CD4-positive, alpha-beta T cell treated with Interferon gamma for 1 hour (primary cell): ENCODE data around the gene RPS10.
"Not testable (repeated sequence)": the region's sequence is repeated elsewhere in the genome, so short reads cannot be mapped to it uniquely, and the experiment has no call there.

Experiments
- DNase-seq: peaks from one replicate; pipeline ENCODE4 v3.0.0-alpha.2; 2020

RPS10 gene

DNA sequence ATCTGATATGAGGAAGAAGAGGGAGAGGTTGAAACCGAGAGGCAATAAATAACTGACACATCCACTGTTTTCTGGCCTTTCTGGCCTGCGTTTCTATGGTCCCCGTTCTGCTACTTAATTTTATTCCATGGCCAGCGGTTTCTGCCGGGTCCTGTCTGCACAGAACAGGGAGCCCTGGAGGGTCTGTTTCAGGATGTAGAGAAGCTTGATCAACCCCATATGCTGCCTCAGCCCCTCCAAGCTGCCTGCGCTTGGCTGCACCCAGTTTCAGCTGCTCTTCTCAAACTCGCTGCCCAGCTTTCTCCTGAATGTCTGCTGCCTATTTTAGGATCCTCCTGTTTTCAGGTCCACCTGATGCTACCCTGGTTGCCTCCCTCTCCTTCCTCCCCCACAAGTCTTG is 21.5 kb upstream of the RPS10 start:
- DNase-seq: no peak

DNA sequence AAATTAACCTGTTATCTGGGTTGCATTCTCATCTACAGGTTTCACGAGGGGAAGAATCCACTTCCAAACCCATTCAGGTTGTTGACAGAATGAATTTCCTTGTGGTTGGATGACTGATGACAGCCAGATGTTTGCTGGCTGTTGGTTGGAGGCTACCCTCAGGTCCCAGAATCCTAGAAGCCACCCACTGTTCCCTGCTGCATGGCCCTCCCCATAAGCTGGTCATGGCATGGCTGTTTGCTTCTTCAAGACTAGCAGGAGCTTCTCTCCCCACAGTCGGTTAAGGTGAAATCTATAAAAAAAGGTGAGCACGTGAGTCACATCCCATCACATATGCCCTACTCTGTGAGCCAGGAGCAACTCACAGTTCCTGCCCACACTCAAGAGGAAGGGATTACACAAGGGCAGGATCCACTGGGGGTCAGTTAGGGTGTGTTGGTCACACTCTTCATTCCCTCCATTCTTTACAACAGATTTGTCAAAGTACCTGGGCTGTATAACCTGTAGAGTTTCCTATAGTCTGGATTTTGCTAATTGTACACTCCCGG is 19.5 kb upstream of the RPS10 start:
- DNase-seq: no peak

DNA sequence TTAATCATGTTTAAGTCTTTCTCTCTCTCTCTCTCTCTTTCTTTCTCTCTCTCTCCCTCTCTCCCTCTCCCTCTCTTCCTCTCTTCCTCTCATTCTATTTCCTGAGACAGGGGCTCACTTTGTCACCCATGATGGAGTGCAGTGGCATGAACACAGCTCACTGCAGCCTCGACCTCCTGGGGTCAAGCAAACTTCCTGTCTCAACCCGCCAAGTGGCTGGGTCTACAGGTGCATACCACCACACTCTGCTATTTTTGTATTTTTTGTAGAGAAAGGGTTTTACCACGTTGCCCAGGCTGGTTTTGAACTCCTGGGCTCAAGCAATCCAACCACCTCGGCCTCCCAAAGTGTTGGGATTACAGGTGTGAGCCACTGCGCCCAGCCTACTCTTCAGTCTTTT is 15.7 kb upstream of the RPS10 start:
- DNase-seq: no peak

DNA sequence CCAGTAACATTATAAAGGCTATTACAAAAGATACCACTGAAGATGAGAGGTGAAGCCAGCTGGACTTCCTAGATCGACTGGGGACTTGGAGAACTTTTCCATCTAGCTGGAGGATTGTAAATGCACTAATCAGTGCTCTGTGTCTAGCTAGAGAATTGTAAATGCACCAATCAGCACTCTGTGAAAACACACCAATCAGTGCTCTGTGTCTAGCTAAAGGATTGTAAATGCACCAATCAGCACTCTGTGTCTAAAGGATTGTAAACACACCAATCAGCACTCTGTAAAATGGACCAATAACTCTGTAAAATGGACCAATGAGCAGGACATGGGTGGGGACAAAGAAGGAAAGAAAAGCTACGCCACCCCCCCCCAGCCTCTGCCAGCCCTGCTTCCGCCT is 13.6 kb upstream of the RPS10 start:
- DNase-seq: no peak

DNA sequence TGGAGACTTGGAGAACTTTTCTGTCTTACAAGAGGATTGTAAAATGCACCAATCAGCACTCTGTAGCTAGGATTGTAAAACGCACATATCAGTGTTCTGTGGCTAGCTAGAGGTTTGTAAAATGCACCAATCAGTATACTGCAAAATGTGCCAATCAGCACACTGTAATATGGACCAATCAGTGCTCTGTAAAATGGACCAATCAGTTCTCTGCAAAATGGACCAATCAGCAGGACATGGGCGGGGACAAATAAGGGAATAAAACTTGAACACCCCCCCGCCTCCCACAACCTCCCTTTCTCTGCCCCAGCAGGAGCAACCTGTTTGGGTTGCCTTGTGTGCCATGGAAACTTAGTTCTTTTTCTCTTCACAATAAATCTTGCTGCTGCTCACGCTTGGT is 12.8 kb upstream of the RPS10 start:
- DNase-seq: no peak

DNA sequence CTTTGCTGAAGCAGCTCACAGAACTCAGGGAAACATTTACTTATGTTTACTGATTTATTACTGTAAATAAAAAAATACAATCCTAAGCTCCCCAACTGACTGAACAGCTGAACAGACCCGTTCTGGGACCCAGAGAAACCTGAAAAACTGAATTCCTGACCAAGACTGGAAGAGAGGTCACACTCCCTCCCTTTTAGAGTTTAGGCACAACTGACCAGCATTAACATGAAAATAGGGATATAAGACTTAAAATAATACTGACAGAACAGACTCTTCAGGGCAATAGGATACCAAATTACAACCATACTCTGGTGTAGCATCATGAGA is 11.7 kb upstream of the RPS10 start:
- no peak for DNase-seq

DNA sequence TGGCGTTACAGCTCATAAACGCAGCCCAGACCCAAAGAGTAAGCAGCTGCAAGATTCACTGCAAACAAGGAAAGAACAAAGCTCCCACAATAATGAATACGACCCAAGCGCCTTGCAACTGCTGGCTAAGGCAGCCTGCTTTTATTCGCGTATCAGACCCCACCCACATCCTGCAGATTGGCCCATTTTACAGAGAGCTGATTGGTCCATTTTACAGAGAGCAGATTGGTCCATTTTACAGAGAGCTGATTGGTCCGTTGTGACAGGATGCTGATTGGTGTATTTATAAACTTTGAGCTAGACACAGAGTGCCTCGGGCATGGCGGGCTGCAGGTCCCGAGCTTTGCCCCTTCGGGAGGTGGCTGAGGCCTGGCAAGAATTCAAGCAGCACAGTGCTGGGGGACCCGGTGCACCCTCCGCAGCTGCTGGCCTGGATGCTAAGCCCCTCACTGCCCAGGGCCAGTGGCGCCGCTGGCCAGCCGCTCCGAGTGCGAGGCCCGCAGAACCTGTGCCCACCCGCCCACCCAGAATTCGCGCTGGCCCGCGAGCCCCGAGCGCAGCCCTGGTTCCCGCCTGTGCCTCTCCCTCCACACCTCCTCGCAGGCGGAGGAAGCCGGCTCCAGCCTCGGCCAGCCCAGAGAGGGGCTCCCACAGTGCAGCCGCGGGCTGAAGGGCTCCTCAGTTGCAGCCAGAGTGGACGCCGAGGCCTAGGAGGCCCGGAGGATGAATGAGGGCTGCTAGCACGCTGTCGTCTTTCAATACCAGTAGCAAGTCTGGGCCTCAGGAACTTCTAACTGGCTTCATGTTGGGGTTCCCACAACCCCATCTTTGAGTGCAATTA is 11.2 kb upstream of the RPS10 start:
- DNase-seq: no peak

DNA sequence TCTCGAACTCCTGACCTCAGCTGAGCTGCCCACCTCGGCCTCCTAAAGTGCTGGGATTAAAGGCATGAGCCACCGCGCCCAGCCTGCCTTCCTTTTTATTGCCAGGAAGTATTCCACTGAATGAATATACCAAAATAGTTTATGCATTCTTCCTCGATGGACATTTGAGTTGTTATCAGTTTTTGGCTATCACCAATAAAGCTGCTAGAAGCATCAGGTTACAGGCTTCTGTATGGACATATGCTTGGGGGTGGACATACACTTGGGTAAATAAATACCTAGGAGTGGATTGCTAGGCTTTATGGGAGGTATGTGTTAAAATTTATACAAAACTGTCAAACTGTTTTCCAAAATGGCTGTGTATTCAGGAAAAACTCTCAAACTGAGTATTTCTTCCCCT is 10.0 kb upstream of the RPS10 start:
- no peak for DNase-seq

DNA sequence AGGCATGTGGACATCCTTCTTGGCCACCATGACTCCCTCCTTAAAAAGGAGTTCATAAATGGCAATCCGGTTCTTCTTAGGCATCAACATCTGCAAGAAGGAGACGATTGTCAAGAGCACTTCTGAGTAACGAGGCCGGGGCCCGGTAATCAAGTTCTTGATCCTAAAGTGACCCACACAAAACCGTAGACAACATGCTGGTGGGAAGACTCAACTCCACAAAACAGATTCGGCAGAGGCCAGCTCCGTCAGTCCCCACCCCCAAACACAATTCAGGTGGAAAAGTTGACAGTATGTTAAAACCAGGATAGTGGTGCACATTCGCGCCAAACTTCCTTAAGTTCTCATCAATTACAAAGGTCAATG is 754 bp downstream of the RPS10 start:
- no peak for DNase-seq

DNA sequence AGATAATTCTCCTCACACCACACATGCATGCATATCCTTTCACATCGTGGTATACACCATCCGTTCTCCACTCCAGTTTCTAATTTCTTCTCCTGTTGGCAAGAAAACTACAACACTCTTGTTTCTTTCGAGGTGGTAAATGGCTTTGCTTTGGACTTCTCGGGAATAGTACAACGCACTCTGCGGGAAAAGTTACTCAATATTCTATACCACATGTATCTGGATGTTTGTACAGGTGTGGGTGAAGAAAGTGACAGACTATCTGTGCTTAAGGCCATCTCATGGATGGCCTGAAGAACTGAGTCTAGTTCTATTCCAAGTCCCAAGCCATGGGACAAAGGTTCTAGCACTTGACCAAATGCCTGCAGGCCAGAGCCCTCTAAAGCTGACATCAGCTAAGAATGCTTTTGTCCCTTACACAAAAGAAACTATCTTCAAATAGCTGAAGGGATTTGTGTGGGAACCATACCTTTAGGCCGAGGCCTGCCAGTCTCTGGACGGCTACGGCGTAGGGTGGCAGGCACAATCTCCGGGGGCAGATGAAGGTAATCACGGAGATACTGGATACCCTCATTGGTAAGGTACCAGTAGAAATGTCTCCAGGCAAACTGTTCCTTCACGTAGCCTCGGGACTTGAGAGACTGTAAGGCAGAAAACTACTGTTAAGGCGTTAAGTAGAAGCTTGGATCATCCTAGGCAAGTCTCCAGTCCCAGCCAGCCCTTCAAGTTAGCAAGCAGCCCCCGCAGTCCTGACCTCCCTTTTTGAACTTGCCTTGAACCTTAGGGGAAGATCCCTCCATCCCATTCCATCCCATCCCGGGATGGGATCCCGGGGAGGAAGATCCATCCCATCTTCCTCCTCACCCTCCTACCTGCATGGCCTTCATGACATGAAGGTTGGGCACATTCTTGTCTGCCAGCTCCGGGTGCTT is 1.4 kb downstream of the RPS10 start:
- no peak for DNase-seq

DNA sequence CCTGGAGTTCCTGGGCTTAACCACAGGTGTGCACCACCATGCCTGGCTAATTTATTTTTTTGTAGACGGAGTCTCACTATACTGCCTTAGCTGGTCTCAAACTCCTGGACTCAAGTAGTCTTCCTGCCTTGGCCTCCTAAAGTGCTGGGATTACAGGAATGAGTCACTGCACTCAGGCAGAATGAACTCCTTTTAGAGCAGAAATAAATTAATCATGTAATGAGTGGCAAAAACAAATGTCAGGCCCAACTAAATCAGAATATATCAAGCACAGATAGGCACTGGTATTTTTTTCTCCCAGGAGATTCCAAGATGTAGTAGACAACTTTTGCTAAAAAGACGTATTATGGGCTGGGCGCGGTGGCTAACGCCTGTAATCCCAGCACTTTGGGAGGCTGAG is 2.6 kb downstream of the RPS10 start:
- DNase-seq: no peak

DNA sequence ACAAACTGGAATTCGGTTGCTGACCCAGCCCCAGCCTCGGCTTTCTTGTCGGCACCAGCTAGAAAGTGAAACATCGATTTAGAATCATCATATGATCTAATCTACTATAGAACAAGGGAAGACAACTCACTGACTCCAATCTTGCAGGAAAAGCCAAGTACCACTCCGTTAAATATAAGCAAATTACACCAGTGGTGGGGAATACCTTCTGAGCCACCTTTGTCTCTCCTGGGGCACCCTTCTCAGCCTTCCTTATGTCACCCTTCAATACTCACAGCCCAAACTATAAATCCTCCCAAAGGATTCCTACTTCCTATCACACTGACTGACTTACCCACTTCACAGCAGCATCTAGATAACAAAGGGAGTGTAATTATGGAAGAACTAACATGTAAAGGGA is 7.5 kb downstream of the RPS10 start:
- DNase-seq: no peak

DNA sequence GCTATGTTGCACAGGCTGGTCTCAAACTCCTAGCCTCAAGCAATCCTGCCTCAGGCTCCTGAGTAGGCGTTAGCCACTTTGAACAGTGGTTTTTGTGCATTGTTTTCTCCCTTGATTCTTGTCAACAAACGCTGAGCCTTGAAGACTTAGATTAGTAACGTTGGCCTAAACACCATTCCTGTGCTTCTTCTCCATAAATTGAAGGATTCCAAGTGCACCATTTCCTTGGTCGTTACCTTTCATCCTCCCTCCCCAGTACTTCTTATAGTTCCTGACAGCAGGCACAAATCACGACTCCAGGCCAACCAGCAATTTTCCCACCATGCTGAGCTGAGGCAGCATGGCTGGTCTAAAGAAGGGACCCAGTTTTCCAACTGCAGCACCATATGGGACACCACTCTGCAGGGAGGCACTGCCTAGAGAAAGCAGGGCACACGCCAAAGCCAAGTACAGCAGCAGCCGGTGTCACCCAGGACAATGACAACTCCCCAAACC is 8.9 kb downstream of the RPS10 start:
- DNase-seq: no peak

DNA sequence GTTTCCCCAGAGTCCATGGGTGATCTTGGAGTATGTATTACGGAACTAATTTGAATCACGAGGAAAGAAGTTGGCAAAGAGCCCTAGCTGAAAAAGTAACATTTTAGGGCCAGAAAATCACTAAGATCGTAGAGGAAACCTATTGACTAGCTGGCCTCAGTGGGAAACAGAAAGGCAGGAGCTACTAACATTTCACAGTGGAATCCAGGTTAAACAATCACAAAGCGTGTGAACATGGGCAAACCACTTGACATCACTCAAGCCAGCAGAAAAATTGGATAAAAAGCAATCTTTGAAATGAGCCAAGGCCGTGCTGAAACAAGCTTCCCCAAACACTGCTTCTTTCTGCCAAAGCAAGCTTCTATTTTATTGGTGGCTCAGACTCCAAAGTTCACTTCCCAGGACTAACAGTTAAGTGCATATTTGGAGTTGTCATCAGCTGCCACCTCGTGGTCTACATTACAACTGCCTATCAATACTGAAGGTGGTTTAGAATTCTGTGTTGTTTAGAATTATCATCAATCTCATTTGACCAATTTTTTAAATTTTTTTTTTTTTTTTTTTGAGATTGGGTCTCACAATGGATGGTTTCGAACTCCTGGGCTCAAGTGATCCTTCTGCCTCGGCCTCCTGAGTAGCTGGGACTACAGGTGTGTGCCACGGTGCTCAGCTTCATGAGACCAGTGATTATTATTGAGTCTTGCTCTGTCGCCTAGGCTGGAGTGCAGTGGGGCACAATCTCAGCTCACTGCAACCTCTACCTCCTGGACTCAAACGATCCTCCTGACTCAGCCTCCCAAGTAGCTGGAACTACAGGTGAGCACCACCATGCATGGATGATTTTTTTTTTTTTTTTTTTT is 10.6 kb downstream of the RPS10 start:
- DNase-seq: peak; percentile 52

DNA sequence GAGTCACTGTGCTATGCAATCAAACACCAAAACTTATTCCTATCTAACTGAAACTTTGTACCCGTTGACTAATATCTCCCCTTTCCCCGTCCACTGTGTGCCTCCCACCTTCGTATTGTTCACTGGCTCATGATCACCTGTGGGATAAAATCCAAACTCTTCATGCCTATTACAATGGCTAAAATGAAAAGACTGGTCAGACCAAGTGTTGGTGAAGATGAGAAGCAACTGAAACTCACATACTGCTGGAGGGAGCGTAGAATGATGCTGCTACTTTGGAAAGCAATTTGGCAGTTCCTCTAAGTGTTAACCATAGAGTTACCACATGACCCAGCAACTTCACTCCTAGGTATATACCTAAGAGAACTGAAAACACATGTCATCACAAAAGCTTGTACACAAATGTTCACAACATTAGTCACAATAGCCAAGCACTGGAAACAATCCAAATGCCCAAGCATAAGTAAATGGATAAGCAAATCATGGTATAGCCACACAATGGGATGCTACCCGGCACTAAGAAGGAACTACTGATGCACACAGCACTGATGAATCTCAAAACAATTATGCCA is 13.1 kb downstream of the RPS10 start:
- no peak for DNase-seq

DNA sequence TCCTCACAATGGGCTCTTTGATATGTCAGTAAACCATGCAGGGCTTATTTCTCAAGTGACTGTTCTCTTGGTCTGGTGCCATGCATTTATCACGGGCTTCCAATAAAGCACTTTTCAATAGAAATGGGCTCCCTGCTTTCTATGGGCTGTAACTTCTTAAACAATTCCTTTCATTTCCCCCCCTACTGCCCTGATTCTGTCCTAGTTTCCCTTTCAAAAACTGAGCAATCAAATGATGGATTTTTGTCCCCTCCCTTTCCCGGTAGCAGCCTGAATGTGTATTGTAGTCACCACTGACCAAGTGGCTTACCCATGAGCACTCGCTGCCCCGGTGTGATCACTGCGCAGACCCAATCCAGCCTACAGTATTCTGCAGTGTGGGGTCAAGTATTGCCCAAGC is 13.9 kb downstream of the RPS10 start:
- no peak for DNase-seq

DNA sequence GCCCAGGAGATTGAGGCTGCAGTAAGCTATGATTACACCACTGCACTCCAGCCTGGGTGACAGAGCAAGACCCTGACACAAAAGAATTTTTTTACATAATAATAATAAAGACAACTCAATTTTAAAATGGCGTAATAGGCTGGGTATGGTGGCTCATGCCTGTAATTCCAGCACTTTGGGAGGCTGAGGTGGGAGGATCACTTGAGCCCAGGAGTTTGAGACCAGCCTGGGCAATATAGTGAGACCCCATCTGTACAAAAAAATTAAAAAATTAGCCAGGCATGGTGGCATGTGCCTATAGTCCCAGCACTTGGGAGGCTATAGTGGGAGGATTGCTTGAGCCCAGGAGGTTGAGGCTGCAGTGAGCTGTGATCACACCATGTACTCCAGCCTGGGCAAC is 18.0 kb downstream of the RPS10 start:
- DNase-seq: not testable (repeated sequence)

DNA sequence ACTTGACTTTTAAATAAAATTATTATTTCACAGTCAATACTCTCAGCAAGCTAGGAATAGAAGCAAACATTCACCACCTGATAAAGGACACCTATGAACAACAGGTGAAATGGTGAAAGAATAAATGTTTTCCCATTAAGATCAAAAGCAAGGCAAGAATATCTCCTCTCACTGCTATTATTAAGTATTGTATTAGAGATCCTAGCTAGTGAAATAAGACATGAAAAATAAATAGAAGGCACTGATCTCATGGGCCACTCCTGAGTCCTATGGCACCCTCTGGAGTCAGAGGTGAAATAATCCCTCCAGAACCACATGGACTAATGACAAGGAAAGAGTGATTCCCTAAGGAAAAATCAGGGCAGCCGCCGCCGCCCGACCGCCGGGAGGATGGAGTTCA is 29.4 kb downstream of the RPS10 start:
- no peak for DNase-seq

DNA sequence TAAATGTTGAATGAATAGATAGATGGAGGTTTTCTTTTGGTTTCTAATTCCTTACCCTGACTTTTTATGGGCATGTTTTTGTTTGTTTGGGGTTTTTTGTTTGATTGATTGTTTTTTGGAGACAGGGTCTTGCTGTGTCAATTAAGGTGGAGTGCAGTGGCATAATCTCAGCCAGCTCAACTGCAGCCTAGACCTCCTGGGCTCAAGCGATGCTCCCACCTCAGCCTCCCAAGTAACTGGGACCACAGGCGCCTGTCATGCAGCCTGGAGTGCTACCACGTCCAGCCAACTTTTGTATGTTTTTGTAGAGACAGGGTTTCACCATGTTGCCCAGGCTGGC is 31.9 kb downstream of the RPS10 start:
- DNase-seq: no peak

DNA sequence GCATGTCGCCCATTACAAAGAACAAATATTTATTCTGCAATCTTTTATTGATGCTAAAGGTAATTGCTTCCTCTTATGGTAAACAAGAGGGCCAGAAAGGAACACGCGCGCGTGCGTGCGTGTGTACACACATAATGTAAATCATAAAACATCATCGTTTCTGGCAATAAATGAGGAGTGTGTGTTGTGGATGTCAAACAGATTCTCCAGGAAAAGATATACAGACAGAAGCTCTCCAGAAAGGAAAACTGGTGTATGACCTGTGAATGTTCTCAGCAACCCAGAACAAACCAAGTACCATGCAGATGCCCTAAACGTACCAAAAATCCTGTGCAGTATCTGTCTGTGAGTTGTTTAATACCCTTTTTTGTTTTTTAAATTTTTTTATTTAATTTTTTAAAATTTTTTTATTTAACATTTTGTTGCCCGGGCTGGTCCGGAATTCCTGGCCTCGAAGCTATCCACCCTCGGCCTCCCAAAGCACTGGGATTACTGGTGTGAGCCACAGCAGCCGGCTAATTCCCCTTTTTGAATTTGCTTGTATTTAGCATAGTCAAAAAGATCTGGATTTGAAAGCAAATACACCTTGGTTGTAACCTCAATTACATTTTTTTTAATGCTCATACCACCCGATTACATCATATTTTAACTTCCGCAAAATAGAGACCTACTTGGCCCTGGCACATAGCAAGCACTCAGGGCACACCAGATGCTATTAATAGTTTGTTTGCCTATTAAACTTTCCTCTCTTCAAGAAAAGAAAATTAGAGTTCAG is 32.5 kb downstream of the RPS10 start:
- DNase-seq: no peak

DNA sequence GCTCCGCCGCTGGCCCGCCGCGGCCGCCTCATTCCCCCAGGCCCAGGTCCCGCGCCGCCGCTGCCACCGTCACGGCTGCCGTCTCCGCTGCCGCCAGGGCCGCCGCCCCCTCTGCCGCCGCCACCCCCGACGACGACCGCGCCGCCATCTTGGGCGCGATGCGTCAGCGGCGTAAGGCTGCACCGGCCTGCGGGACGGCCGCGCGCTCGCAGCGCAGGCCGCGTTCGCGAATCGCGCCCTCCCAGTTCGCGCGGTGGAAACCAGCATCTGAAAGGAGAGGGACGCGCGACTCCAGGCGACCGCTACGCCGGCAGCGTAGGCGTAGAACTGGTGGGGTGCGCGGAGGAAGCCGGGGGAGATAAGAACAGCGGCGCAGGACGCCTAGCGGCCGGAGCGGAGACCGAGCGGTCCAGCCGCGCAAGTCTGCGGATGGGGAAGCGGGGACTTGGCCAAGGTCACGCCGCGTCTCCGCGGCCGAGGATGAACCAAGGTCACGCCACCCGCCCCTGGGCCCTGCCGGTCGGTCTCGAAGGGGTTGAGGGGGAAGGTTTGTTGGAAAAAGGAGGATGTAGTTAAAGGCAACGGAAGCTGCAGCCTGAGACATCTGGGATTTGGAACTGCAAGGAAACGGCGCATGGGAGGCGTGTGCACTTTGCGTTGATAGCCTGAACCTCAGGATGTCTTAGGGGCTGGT is 33.2 kb downstream of the RPS10 start, which contains the start of gene NUDT3:
Gene NUDT3, minus strand, starts transcription at position 173 of the 694 bp plus-strand sequence. CDS start 307 bp downstream, outside the sequence.
- peak; percentile 92 for DNase-seq
